ENCODE measurements around the gene TMEM147. TPM values are rescaled to one million over a fixed set of nuclear protein-coding genes. Genes with fewer than 3 reads are reported as not detected.
A peak's percentile ranks its signal among the peaks of the same experiment; 100 is the strongest.

TMEM147 gene
- total RNA-seq, 2 experiments from 2014 or later, result 74.4 to 81.6 TPM

DNA sequence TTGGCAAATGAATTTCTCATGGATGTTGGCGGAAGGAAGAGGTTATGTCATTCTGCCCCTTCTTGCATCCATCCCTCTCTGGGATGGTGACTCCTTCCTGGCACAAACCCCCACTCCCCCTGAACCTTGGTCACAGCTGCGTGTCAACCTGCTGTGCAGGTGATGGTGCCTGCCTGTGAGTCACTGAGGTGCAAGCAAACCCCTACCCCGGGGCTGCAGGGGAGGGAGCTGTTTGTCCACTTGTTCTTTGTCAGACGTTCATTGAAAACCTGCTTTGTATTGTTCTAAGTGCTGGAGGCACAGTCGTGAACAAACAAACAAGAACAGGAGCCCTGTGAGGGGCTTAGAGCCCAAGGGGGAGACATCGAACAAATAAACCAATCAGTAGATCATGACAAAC is 14.1 kb upstream of the TMEM147 start:
- Mint-ChIP-seq H3K36me3 (no peaks in the 10 kb centered on the region), H3K4me3 (no peak overlapping the region), H3K4me1 (peaks cover 6% of the 10 kb centered on the region), H3K27me3 (peaks cover 36% of the 10 kb centered on the region), H3K27ac (no peak overlapping the region), H3K9me3 (no peaks in the 10 kb centered on the region)
- DNase-seq, result no peak

- Mint-ChIP-seq H3K9me3 (no peaks in the 10 kb centered on the region), H3K27me3 (peaks cover 24% of the 10 kb centered on the region), H3K4me1 (peaks cover 6% of the 10 kb centered on the region), H3K36me3 (no peaks in the 10 kb centered on the region), H3K27ac (peak within 1 kb of the TSS; percentile 63), H3K4me3 (peak within 1 kb of the TSS; percentile 35)
- DNase-seq, result no peak
Measured at GRCh38 chr19:35533201-35533821, 12.1 kb upstream of the TMEM147 start, which contains the start of gene GAPDHS. Gene GAPDHS, plus strand, starts transcription at chr19:35533456. Its CDS starts 72 bp downstream, at chr19:35533528.

DNA sequence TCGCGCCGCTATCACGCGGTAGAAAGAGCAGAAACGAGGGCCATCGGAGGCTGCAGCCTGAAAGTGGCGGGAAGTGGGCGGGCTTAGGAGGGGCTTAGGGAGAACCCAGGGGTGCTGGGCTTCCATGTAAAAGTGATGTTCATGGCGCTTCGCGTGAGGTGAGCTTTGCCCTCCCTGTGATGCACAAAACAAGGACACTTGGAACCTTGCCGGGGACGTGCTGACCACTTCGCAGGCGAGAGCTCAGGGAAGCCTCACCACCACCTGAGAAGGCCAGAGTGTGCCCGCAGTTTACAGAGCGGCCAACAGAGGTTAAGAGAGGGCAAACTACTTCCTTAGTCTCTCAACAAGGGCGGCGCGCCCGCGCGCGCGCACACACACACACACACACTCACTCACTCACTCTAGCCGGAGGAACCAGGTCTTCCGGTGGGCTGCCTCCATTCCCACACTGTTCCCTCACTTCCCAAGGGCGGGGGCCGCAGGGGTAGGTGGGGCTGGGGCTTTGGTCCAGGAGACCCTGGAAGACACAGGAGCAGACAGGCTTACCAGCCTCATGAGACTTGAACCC is 11.5 kb upstream of the TMEM147 start:
- H3K4me3 Mint-ChIP-seq, result peak overlapping the region; percentile 35
- H3K36me3 Mint-ChIP-seq, result no peaks in the 10 kb centered on the region
- H3K27ac Mint-ChIP-seq, result peak overlapping the region; percentile 63
- H3K9me3 Mint-ChIP-seq, result no peaks in the 10 kb centered on the region
- H3K27me3 Mint-ChIP-seq, result peaks cover 18% of the 10 kb centered on the region
- peaks cover 6% of the 10 kb centered on the region for H3K4me1 Mint-ChIP-seq
- DNase-seq, result peak; percentile 52

GRCh38 chr19:35534803-35535480 is 10.5 kb upstream of the TMEM147 start:
- peaks cover 7% of the 10 kb centered on the region for H3K4me1 Mint-ChIP-seq
- H3K27me3 Mint-ChIP-seq, result peaks cover 12% of the 10 kb centered on the region
- no peak overlapping the region for H3K4me3 Mint-ChIP-seq
- DNase-seq, result no peak
- no peaks in the 10 kb centered on the region for H3K9me3 Mint-ChIP-seq
- no peak overlapping the region for H3K27ac Mint-ChIP-seq
- H3K36me3 Mint-ChIP-seq, result no peaks in the 10 kb centered on the region

GRCh38 chr19:35539314-35539713 is 6.1 kb upstream of the TMEM147 start:
- peaks cover 5% of the 10 kb centered on the region for H3K36me3 Mint-ChIP-seq
- H3K4me3 Mint-ChIP-seq, result no peak overlapping the region
- DNase-seq, result no peak
- H3K27me3 Mint-ChIP-seq, result peaks cover 3% of the 10 kb centered on the region
- H3K4me1 Mint-ChIP-seq, result peaks cover 6% of the 10 kb centered on the region
- H3K9me3 Mint-ChIP-seq, result no peaks in the 10 kb centered on the region
- no peak overlapping the region for H3K27ac Mint-ChIP-seq

DNA sequence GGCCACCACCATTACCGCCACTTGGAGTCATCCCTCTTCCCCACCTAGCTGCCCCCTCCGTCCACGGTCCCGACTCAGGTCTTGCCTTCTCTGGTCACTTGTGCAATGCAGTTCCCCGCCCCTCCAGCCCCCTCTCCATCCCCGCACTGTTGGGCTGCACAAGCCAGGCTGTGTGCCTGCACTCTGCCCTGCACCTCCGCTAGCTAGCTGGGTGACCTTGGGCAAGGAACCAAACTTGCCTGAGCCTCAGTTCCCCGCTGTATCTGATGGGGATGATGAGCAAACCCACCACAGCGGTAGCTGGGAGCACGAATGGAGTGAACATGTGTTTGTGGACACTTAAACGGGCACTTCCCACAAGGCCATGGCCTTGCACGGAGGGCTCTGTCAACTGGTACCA is 5.6 kb upstream of the TMEM147 start:
- H3K27ac Mint-ChIP-seq, result no peak overlapping the region
- H3K4me3 Mint-ChIP-seq, result no peak overlapping the region
- DNase-seq, result no peak
- H3K27me3 Mint-ChIP-seq, result peaks cover 1% of the 10 kb centered on the region
- H3K36me3 Mint-ChIP-seq, result peaks cover 10% of the 10 kb centered on the region
- H3K9me3 Mint-ChIP-seq, result no peaks in the 10 kb centered on the region
- H3K4me1 Mint-ChIP-seq, result peaks cover 11% of the 10 kb centered on the region

GRCh38 chr19:35540356-35540927 is 5.0 kb upstream of the TMEM147 start:
- Mint-ChIP-seq H3K27ac (no peak overlapping the region), H3K27me3 (no peaks in the 10 kb centered on the region), H3K4me3 (no peak overlapping the region), H3K36me3 (peaks cover 12% of the 10 kb centered on the region), H3K9me3 (no peaks in the 10 kb centered on the region), H3K4me1 (peaks cover 11% of the 10 kb centered on the region)
- no peak for DNase-seq

- Mint-ChIP-seq H3K4me1 (peaks cover 22% of the 10 kb centered on the region), H3K27ac (no peak overlapping the region), H3K27me3 (no peaks in the 10 kb centered on the region), H3K9me3 (no peaks in the 10 kb centered on the region), H3K36me3 (peaks cover 21% of the 10 kb centered on the region), H3K4me3 (no peak overlapping the region)
- DNase-seq, result no peak
Measured at GRCh38 chr19:35542209-35542608, 3.2 kb upstream of the TMEM147 start.

- no peaks in the 10 kb centered on the region for H3K27me3 Mint-ChIP-seq
- no peak overlapping the region for H3K27ac Mint-ChIP-seq
- H3K4me3 Mint-ChIP-seq, result peak overlapping the region; percentile 93
- H3K4me1 Mint-ChIP-seq, result peaks cover 26% of the 10 kb centered on the region
- peaks cover 28% of the 10 kb centered on the region for H3K36me3 Mint-ChIP-seq
- no peaks in the 10 kb centered on the region for H3K9me3 Mint-ChIP-seq
- no peak for DNase-seq
Measured at GRCh38 chr19:35543280-35544109, 1.9 kb upstream of the TMEM147 start.

DNA sequence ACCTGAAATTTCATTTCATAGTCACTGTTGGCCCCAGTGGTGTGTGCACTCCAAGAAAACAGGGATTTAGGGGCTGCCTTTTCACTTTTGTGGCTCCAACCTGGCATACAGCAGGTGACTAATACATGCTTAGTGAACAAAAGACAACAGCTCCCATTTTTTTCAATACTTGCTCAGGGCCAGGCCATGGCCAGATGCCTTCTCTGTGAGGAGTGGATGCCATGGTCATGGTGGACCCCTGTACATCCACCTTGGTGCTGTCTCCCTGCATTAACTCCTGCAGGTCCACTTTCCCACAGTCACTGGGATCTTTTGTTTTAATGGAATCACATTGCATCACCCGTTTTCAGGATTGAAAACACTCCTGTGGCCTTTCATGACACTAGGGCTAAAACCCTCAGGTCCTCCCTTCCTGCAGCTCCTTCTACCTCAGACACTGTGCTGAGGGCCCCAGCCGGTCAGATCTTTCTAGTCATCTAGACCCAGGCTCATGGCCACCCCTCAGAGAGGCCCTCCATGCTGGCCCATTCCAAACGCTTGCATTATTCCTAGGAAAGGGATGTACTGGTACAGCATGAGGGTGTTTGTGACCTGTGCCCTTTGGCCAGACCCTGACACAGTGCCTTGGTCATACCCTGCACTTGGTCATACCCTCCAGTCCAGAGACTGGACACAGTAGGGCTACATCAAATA is 1.2 kb upstream of the TMEM147 start:
- Mint-ChIP-seq H3K4me1 (peaks cover 33% of the 10 kb centered on the region), H3K4me3 (peak overlapping the region; percentile 93), H3K27ac (peak overlapping the region; percentile 88), H3K27me3 (no peaks in the 10 kb centered on the region), H3K9me3 (no peaks in the 10 kb centered on the region), H3K36me3 (peaks cover 28% of the 10 kb centered on the region)
- DNase-seq, result no peak

GRCh38 chr19:35545855-35546381 is 492 bp downstream of the TMEM147 start:
- Mint-ChIP-seq H3K4me3 (peak overlapping the region; percentile 93), H3K36me3 (peaks cover 31% of the 10 kb centered on the region), H3K9me3 (no peaks in the 10 kb centered on the region), H3K27ac (peak overlapping the region; percentile 97), H3K4me1 (peaks cover 34% of the 10 kb centered on the region), H3K27me3 (no peaks in the 10 kb centered on the region)
- peak; percentile 84 for DNase-seq

DNA sequence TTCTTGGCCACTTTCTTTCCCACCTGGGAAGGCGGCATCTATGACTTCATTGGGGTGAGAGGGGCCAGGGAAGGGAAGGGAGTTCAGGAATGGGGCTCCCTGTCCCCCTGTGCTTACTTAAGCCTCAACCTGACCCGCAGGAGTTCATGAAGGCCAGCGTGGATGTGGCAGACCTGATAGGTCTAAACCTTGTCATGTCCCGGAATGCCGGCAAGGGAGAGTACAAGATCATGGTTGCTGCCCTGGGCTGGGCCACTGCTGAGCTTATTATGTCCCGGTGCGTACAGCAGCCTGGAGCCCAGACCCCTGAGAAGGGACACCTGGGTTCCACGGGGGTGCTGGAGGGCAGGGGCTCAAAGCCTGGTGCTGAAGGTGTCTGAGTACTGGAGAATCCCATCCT is 1.1 kb downstream of the TMEM147 start:
- no peak for DNase-seq
- Mint-ChIP-seq H3K27ac (peak overlapping the region; percentile 97), H3K4me1 (peaks cover 34% of the 10 kb centered on the region), H3K9me3 (no peaks in the 10 kb centered on the region), H3K27me3 (no peaks in the 10 kb centered on the region), H3K36me3 (peaks cover 29% of the 10 kb centered on the region), H3K4me3 (peak overlapping the region; percentile 93)

DNA sequence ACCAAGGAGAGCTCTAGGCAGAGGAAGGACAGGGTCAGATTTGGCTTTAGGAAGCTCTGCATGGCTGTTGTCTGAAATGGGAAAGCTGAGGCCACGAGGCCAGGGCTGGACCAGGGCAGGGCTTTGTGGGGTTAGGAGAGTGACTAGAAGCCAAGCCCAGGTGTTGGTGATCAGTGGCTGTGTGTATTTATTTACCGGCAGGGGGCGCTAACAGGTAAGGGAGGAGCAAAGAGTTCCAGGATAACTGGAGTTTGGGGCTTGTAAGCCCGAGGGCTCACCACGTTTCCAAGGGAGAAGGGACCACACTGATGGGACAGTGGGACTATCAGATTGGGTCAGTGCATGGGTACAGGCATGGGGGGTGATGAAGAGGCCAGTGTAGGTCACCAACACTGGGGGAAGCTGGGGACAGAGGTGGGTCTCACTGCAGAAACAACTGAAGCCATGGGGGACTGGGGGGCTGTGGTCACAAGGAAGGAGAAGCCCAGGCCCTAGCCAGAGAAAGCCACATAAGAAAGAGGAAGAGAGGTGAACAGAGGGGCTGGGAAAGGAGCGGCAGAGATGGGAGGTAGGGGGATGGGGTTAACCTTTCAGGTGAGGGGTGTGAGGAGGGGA is 3.9 kb downstream of the TMEM147 start:
- H3K27ac Mint-ChIP-seq, result no peak overlapping the region

More for the DNA sequence above, 3.9 kb downstream of the TMEM147 start:
- H3K4me3 Mint-ChIP-seq, result no peak overlapping the region
- DNase-seq, result peak; percentile 43
- H3K36me3 Mint-ChIP-seq, result peaks cover 27% of the 10 kb centered on the region
- peaks cover 30% of the 10 kb centered on the region for H3K4me1 Mint-ChIP-seq
- no peaks in the 10 kb centered on the region for H3K27me3 Mint-ChIP-seq
- H3K9me3 Mint-ChIP-seq, result no peaks in the 10 kb centered on the region
